Placental pericyte (primary cell): ENCODE measurements around the gene VRK2. TPM values are rescaled to one million over a fixed set of nuclear protein-coding genes. Genes with fewer than 3 reads are reported as not detected.

ENCODE experiments used
- total RNA-seq: library from RNA; depleted of rRNA; stranded (reverse); fragments of >200 nt; gene quantifications from 2 replicates; pipeline ENCODE4 v1.2.3, GENCODE V29; 2012

Gene VRK2
- 15.5 and 35.9 TPM in 2 replicates for total RNA-seq

DNA sequence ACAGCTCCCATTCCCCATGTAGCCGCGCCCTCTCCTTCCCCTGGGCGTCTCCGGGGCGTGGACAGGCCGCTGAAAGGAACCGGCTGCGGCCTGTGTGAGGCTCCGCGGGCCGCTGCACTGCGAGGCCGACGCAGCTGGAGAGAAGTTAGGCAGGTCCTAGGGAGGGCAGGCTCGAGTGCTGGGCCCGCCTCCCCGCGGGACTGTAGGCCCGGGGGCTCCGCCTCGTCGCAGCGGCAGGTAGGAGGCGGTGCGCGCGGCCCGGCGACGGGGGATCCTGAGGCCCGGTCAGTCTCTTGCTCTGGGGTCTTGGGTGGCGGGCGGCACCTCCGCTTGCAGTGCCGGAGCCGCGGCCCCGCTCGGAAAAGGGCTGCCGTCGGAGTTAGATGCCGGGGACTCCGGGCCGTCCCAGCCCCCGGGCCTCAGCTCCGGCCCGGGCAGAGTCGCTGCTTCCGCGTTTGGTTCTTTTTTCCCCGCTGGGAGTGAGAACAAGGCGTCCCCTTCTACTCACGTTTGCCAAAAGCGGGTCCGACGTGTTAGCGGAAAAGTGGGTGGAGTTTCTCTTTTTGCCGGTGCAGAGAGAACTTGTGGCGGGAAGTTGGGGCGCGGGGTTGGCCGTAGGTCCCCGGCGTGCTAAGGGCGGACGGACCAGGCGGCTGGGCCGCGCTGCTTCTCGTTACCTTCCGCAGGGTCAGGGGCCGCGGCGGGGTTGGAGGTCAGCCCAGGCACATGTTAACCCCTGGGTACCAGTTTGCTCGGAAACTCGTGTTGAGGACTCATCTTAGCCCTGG, at the start of gene VRK2:
Gene VRK2, plus strand, starts transcription at position 222 of the 788 bp plus-strand sequence. CDS start 2,026 bp downstream, outside the sequence.

Other genes with a start within 250 kb of the VRK2 start
- gene FANCL, start 194.5 kb downstream of the VRK2 start, total RNA-seq, result 9.2 and 16.6 TPM in 2 replicates